Measurements from ENCODE around the gene FOXL3. TPM values are rescaled to one million over a fixed set of nuclear protein-coding genes. Genes with fewer than 3 reads are reported as not detected.
"Not testable (repeated sequence)": the region's sequence is repeated elsewhere in the genome, so short reads cannot be mapped to it uniquely, and the experiment has no call there.

FOXL3 gene
- total RNA-seq, 1 experiment from 2014 or later = not detected

GRCh38 chr7:294440-295154, 4.6 kb downstream of the FOXL3 start:
- Mint-ChIP-seq H3K27me3 (ENCODE audit: unreplicated experiment) (peaks cover 77% of the 10 kb centered on the region), H3K4me1 (ENCODE audit: low read depth, unreplicated experiment) (no peaks in the 10 kb centered on the region), H3K4me3 (ENCODE audit: low read depth, unreplicated experiment) (no peak overlapping the region), H3K36me3 (ENCODE audit: insufficient read depth, unreplicated experiment) (no peaks in the 10 kb centered on the region), H3K27ac (ENCODE audit: unreplicated experiment) (no peak overlapping the region), H3K9me3 (ENCODE audit: low read depth, unreplicated experiment) (no peaks in the 10 kb centered on the region)
- intact Hi-C loops (cut with micrococcal nuclease; ENCODE audit: unreplicated experiment) = no loop called here
- no peak for DNase-seq
- CTCF ChIA-PET = no interaction called here
- no peak for TF ChIP-seq CTCF (IDR thresholded peaks at IDR 0.05; ENCODE audit: unreplicated experiment)
- BruUV-seq (replicated peaks) = no TSS peak

GRCh38 chr7:295155-296154, 5.5 kb downstream of the FOXL3 start:
- TF ChIP-seq CTCF (IDR thresholded peaks at IDR 0.05; ENCODE audit: unreplicated experiment) = no peak
- Mint-ChIP-seq H3K27me3 (ENCODE audit: unreplicated experiment) (peaks cover 86% of the 10 kb centered on the region), H3K36me3 (ENCODE audit: insufficient read depth, unreplicated experiment) (no peaks in the 10 kb centered on the region), H3K4me3 (ENCODE audit: low read depth, unreplicated experiment) (no peak overlapping the region), H3K4me1 (ENCODE audit: low read depth, unreplicated experiment) (no peaks in the 10 kb centered on the region), H3K9me3 (ENCODE audit: low read depth, unreplicated experiment) (no peaks in the 10 kb centered on the region), H3K27ac (ENCODE audit: unreplicated experiment) (no peak overlapping the region)
- intact Hi-C loops (cut with micrococcal nuclease; ENCODE audit: unreplicated experiment) = no loop called here
- no TSS peak for BruUV-seq (replicated peaks)
- DNase-seq = no peak
- CTCF ChIA-PET = interaction anchor here (0.6 kb wide), 1 partner anchor 580 kb away, joined by 4 read pairs; no protein-coding TSS in a partner anchor

GRCh38 chr7:296373-296945, 6.5 kb downstream of the FOXL3 start:
- peaks cover 83% of the 10 kb centered on the region for H3K27me3 Mint-ChIP-seq (ENCODE audit: unreplicated experiment)
- no peaks in the 10 kb centered on the region for H3K36me3 Mint-ChIP-seq (ENCODE audit: insufficient read depth, unreplicated experiment)
- H3K4me3 Mint-ChIP-seq (ENCODE audit: low read depth, unreplicated experiment) = no peak overlapping the region
- DNase-seq = no peak
- BruUV-seq (replicated peaks) = no TSS peak
- no peaks in the 10 kb centered on the region for H3K9me3 Mint-ChIP-seq (ENCODE audit: low read depth, unreplicated experiment)
- H3K27ac Mint-ChIP-seq (ENCODE audit: unreplicated experiment) = no peak overlapping the region
- intact Hi-C loops (cut with micrococcal nuclease; ENCODE audit: unreplicated experiment) = no loop called here
- H3K4me1 Mint-ChIP-seq (ENCODE audit: low read depth, unreplicated experiment) = no peaks in the 10 kb centered on the region
- no peak for TF ChIP-seq CTCF (IDR thresholded peaks at IDR 0.05; ENCODE audit: unreplicated experiment)
- CTCF ChIA-PET = no interaction called here

GRCh38 chr7:297141-297540, 7.2 kb downstream of the FOXL3 start:
- DNase-seq; H3K36me3 Mint-ChIP-seq (ENCODE audit: insufficient read depth, unreplicated experiment); H3K27ac Mint-ChIP-seq (ENCODE audit: unreplicated experiment); CTCF ChIA-PET; H3K4me1 Mint-ChIP-seq (ENCODE audit: low read depth, unreplicated experiment); intact Hi-C loops (cut with micrococcal nuclease; ENCODE audit: unreplicated experiment); H3K4me3 Mint-ChIP-seq (ENCODE audit: low read depth, unreplicated experiment); BruUV-seq (replicated peaks); H3K9me3 Mint-ChIP-seq (ENCODE audit: low read depth, unreplicated experiment): not testable (repeated sequence)
- H3K27me3 Mint-ChIP-seq (ENCODE audit: unreplicated experiment) = peaks cover 82% of the 10 kb centered on the region

Data from Calu3 (cell line).